ENCODE data around the gene LRP1B.

DNA sequence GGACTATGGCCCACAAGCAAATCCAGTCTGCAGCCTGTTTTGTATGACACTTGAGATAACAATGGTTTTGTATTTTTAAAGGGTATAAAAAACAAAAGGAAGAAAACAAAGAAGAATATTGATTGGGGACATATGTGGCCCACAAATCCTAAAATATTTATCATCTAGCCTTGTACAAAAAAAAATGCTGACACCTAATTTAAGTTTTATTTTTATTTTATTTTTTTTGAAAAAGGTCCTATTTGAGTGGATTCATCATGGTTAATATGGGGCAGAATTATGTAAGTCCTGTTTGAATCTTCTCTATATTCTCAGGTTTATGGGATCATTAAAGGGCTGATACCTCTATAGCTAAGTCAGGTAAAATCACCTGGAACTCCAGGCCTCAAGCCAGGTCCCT, 525.7 kb downstream of the LRP1B start:
- TF ChIP-seq, protein P1, sequence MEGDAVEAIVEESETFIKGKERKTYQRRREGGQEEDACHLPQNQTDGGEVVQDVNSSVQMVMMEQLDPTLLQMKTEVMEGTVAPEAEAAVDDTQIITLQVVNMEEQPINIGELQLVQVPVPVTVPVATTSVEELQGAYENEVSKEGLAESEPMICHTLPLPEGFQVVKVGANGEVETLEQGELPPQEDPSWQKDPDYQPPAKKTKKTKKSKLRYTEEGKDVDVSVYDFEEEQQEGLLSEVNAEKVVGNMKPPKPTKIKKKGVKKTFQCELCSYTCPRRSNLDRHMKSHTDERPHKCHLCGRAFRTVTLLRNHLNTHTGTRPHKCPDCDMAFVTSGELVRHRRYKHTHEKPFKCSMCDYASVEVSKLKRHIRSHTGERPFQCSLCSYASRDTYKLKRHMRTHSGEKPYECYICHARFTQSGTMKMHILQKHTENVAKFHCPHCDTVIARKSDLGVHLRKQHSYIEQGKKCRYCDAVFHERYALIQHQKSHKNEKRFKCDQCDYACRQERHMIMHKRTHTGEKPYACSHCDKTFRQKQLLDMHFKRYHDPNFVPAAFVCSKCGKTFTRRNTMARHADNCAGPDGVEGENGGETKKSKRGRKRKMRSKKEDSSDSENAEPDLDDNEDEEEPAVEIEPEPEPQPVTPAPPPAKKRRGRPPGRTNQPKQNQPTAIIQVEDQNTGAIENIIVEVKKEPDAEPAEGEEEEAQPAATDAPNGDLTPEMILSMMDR (IDR thresholded peaks at IDR 0.05), result no peak
- no peak for TF ChIP-seq POLR2A (IDR thresholded peaks at IDR 0.05)

Data from right lobe of liver (tissue), 4 donors.